ENCODE results near the gene AGBL2.
A peak's percentile ranks its signal among the peaks of the same experiment; 100 is the strongest.

Gene AGBL2

DNA sequence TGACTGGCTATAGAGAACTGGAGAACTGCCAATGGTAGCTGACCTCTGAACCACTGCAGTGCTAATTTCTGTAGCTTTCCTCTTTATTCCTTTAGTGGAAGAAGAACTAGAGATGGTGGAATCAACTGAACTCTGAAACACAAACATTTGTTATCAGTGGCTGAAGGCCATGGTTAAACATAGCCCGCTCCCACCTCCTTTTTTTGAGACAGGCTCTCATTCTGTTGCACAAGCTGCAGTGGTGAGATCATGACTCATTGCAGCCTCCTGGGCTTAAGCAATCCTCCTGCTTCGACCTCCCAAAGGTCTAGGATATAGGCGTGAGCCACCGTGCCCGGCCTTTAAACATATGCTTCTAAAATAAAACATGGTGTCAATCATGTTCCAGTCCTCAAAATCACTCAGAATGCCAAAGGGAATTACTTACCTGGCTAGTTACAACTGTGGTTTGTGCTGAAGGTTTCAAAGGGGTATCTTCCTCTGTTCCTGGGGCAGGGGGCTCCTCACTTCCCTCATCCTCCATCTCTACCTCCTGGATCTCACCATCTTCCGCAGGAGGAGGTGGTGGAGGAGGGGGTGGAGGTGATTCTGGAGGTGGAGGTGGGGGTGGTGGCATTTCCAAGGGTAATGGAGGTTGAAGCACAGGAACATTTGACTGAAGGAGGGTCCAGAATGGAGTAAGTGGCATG lies 9.0 kb upstream of the AGBL2 start:
- Histone ChIP-seq H3K9me3 (ENCODE audit: control insufficient read depth, low read length) (no peaks in the 10 kb centered on the region), H2AFZ (no peak overlapping the region), H3K4me3 (ENCODE audit: low read depth, low read length) (no peak overlapping the region), H3K36me3 (ENCODE audit: control insufficient read depth, insufficient read depth, low read length) (no peaks in the 10 kb centered on the region), H3K9ac (no peak overlapping the region), H3K4me2 (ENCODE audit: low read length) (no peak overlapping the region), H3K4me1 (no peaks in the 10 kb centered on the region), H3K79me2 (no peaks in the 10 kb centered on the region), H3K27me3 (ENCODE audit: control insufficient read depth, insufficient read depth, low read length) (no peaks in the 10 kb centered on the region), H3K27ac (no peak overlapping the region)
- TF ChIP-seq, protein P1, sequence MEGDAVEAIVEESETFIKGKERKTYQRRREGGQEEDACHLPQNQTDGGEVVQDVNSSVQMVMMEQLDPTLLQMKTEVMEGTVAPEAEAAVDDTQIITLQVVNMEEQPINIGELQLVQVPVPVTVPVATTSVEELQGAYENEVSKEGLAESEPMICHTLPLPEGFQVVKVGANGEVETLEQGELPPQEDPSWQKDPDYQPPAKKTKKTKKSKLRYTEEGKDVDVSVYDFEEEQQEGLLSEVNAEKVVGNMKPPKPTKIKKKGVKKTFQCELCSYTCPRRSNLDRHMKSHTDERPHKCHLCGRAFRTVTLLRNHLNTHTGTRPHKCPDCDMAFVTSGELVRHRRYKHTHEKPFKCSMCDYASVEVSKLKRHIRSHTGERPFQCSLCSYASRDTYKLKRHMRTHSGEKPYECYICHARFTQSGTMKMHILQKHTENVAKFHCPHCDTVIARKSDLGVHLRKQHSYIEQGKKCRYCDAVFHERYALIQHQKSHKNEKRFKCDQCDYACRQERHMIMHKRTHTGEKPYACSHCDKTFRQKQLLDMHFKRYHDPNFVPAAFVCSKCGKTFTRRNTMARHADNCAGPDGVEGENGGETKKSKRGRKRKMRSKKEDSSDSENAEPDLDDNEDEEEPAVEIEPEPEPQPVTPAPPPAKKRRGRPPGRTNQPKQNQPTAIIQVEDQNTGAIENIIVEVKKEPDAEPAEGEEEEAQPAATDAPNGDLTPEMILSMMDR (IDR thresholded peaks at IDR 0.05), result no peak

DNA sequence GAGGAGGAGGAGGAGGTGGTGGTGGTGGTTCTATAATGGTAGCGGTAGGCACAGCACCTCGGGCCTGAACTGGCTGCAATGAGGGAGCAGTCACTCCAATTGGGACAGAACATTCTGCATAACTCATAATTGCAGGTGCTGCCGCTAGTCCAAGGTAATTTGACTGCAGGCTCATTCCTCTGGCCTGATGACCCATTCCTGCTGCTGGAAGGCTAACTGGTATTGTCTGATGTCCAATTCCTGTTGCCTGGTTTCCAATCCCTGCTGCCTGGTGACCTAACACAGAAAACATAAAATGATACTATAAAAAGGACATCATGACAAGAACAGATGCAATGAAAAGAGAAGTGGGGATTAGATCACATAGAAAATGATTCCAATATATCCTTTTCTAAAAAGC lies 7.9 kb upstream of the AGBL2 start:
- Histone ChIP-seq H2AFZ (no peak overlapping the region), H3K27me3 (ENCODE audit: control insufficient read depth, insufficient read depth, low read length) (no peaks in the 10 kb centered on the region), H3K9me3 (ENCODE audit: control insufficient read depth, low read length) (no peaks in the 10 kb centered on the region), H3K4me2 (ENCODE audit: low read length) (no peak overlapping the region), H3K36me3 (ENCODE audit: control insufficient read depth, insufficient read depth, low read length) (no peaks in the 10 kb centered on the region), H3K9ac (no peak overlapping the region), H3K4me3 (ENCODE audit: low read depth, low read length) (no peak overlapping the region), H3K27ac (no peak overlapping the region), H3K79me2 (no peaks in the 10 kb centered on the region), H3K4me1 (no peaks in the 10 kb centered on the region)
- TF ChIP-seq, protein P1 (IDR thresholded peaks at IDR 0.05), result no peak

DNA sequence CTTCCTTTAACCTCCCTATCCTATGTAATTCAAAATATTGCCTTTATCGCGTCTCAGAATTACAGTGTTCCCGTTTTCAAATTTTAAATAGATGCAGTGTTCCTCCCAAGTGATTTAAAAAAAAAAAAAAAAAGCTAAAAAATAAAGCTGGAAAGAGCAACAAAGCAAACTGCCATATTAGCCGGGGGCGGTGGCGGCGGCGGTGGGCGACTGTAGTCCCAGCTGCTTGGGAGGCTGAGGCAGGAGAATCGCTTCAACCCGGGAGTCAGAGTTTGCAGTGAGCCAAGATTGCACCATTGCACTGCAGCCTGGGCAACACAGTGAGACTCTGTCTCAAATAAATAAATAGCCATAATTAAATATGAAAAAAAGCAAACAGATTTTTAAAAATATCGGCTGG lies 5.5 kb upstream of the AGBL2 start:
- H3K27me3 ChIP-seq (ENCODE audit: control insufficient read depth, insufficient read depth, low read length), result no peaks in the 10 kb centered on the region
- H3K4me2 ChIP-seq (ENCODE audit: low read length), result no peak overlapping the region
- H3K9ac ChIP-seq, result no peak overlapping the region
- H3K79me2 ChIP-seq, result no peaks in the 10 kb centered on the region
- no peaks in the 10 kb centered on the region for H3K9me3 ChIP-seq (ENCODE audit: control insufficient read depth, low read length)
- TF ChIP-seq, protein P1 (IDR thresholded peaks at IDR 0.05), result no peak
- no peak overlapping the region for H2AFZ ChIP-seq
- no peak overlapping the region for H3K27ac ChIP-seq
- no peaks in the 10 kb centered on the region for H3K4me1 ChIP-seq
- H3K36me3 ChIP-seq (ENCODE audit: control insufficient read depth, insufficient read depth, low read length), result no peaks in the 10 kb centered on the region
- H3K4me3 ChIP-seq (ENCODE audit: low read depth, low read length), result no peak overlapping the region

DNA sequence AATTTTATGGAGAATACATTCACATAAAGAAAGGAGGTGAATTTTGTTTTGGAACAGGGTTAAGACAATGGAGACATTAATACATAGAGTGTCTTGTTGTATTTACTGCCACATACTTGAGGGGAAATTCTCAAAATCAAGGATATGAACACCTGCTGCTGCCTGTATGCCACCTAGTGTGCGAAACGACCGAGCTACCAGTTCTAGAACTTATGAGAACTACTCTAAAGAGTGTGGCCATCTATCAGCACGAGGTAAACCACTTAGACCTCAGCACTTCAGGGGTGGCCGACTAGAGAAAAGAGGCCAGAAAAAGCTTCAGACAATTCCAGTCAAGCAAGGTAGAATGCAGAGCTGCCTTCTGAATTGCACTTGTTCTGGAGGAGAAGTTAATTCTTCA lies 1.5 kb upstream of the AGBL2 start:
- no peaks in the 10 kb centered on the region for H3K9me3 ChIP-seq (ENCODE audit: control insufficient read depth, low read length)
- no peak overlapping the region for H2AFZ ChIP-seq
- no peaks in the 10 kb centered on the region for H3K79me2 ChIP-seq
- H3K27ac ChIP-seq, result no peak overlapping the region
- TF ChIP-seq, protein P1 (IDR thresholded peaks at IDR 0.05), result no peak
- no peaks in the 10 kb centered on the region for H3K36me3 ChIP-seq (ENCODE audit: control insufficient read depth, insufficient read depth, low read length)
- no peak overlapping the region for H3K4me3 ChIP-seq (ENCODE audit: low read depth, low read length)
- no peak overlapping the region for H3K4me2 ChIP-seq (ENCODE audit: low read length)
- no peak overlapping the region for H3K9ac ChIP-seq
- no peaks in the 10 kb centered on the region for H3K27me3 ChIP-seq (ENCODE audit: control insufficient read depth, insufficient read depth, low read length)
- H3K4me1 ChIP-seq, result no peaks in the 10 kb centered on the region

DNA sequence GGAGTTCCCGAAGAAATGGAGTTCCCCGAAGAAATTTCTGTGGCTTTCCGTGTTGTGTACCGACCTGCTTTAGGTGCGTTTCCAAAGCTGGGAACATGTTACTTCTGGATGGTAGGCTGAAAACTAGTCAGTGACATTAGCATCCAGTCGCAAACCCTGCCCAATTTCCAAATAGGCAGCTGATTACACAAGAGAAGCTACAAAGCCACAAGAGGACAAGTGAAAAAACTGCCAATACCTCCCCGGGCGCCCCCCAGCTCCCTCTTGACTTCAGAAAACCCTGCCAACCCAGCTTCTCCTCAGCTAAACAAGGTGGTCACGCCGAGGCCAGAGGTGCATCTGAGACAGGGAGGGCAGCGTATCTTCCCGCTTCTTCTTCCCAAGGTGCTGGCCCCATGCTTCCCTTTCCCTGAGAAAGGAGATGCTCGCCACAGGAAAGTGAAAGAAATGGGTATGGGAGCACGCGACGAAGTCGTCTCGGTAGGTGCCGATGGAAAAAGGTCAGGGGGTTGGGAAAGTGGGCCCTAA lies 551 bp downstream of the AGBL2 start:
- TF ChIP-seq, protein P1 (IDR thresholded peaks at IDR 0.05), result no peak
- no peaks in the 10 kb centered on the region for H3K4me1 ChIP-seq

More for the DNA sequence above, 551 bp downstream of the AGBL2 start:
- no peaks in the 10 kb centered on the region for H3K36me3 ChIP-seq (ENCODE audit: control insufficient read depth, insufficient read depth, low read length)
- no peaks in the 10 kb centered on the region for H3K27me3 ChIP-seq (ENCODE audit: control insufficient read depth, insufficient read depth, low read length)
- peak overlapping the region; percentile 73 for H3K4me2 ChIP-seq (ENCODE audit: low read length)
- peak overlapping the region; percentile 92 for H2AFZ ChIP-seq
- H3K27ac ChIP-seq, result no peak overlapping the region
- H3K9ac ChIP-seq, result no peak overlapping the region
- peak overlapping the region; percentile 64 for H3K4me3 ChIP-seq (ENCODE audit: low read depth, low read length)
- H3K9me3 ChIP-seq (ENCODE audit: control insufficient read depth, low read length), result no peaks in the 10 kb centered on the region
- H3K79me2 ChIP-seq, result no peaks in the 10 kb centered on the region

Data from parathyroid adenoma (tissue), 2 donors.